Mucosa of descending colon (tissue), 3 donors: ENCODE results near the gene MRPL36. TPM values are rescaled to one million over a fixed set of nuclear protein-coding genes. Genes with fewer than 3 reads are reported as not detected.

Source experiments
- ATAC-seq: fragments of 200-7000 bp; cut with Tn5 transposase; one replicate; pipeline ENCODE4 v1.9.1; 2020; ENCODE audit warnings: mild to moderate bottlenecking, moderate library complexity
- DNase-seq, 3 donors: peaks; one replicate each; pipeline ENCODE4 v3.0.0-alpha.2; 2020
- H3K36me3 ChIP-seq: fragments of 200-600 bp; one replicate; pipeline ENCODE4 v1.8.0; 2021; ENCODE audit warnings: low read depth, mild to moderate bottlenecking
- H3K4me1 ChIP-seq: fragments of 200-600 bp; one replicate; pipeline ENCODE4 v1.8.0; 2021; ENCODE audit warnings: low read depth, mild to moderate bottlenecking
- H3K4me3 ChIP-seq: fragments of 200-600 bp; one replicate; pipeline ENCODE4 v1.8.0; 2021; ENCODE audit warnings: mild to moderate bottlenecking
- H3K9me3 ChIP-seq: fragments of 200-600 bp; one replicate; pipeline ENCODE4 v1.8.0; 2021; ENCODE audit warnings: mild to moderate bottlenecking
- CTCF ChIP-seq: fragments of 200-600 bp; IDR thresholded peaks from one replicate; pipeline ENCODE4 v1.8.0; 2022; ENCODE audit warnings: antibody characterized with exemption, mild to moderate bottlenecking
- intact Hi-C, 2 donors: fragments of 100-400 bp; cut with DNase I in 1 of 2; cut with micrococcal nuclease in 1 of 2; formaldehyde crosslinking; loops; one replicate each; pipeline versions ENCODE4 v1.11.0 to v1.11.1; 2022; cut with DNase I, micrococcal nuclease
- total RNA-seq, 3 donors: library from RNA; stranded (reverse); fragmentation: NEBNext Ultra II Directional in 2 of 3; extraction: Animal tissue kit (Norgen Biotek cat#: 25700) in 2 of 3; gene quantifications; one replicate each; pipeline versions ENCODE4 v1.2.1 to v1.2.4, GENCODE V29; 2021 to 2023
- donor health status: DM: no; HTN: no; CAD: no; lungs with moderate emphysema.
- donor health status: DM: no; HTN: no; CAD: no.
- donor health status: DM: no; HTN: yes; CAD: no.

The MRPL36 gene
- total RNA-seq, 3 donors from 2014 or later, result 26.3 to 41.4 (median 28.6) TPM

GRCh38 chr5:1764606-1764960 lies 35.1 kb downstream of the MRPL36 start:
- Histone ChIP-seq H3K9me3 (no peaks in the 10 kb centered on the region), H3K4me1 (no peaks in the 10 kb centered on the region), H3K36me3 (no peaks in the 10 kb centered on the region), H3K4me3 (no peak overlapping the region)
- no peak for TF ChIP-seq CTCF
- intact Hi-C loops, result no loop called here
- DNase-seq (no peak), ATAC-seq (no peak)

GRCh38 chr5:1763960-1764605 lies 35.6 kb downstream of the MRPL36 start:
- DNase-seq (no peak), ATAC-seq (no peak)
- Histone ChIP-seq H3K4me3 (no peak overlapping the region), H3K9me3 (no peaks in the 10 kb centered on the region), H3K36me3 (no peaks in the 10 kb centered on the region), H3K4me1 (no peaks in the 10 kb centered on the region)
- TF ChIP-seq CTCF, result no peak
- intact Hi-C loops, result no loop called here

- peak in 2 of 3 donors; percentile 45 to 53 for DNase-seq
- peak; percentile 54 for ATAC-seq
- Histone ChIP-seq H3K36me3 (no peaks in the 10 kb centered on the region), H3K4me3 (no peak overlapping the region), H3K4me1 (no peaks in the 10 kb centered on the region), H3K9me3 (no peaks in the 10 kb centered on the region)
- intact Hi-C loops, result no loop called here
- no peak for TF ChIP-seq CTCF
Measured at GRCh38 chr5:1763548-1763911, 36.1 kb downstream of the MRPL36 start.

- ATAC-seq (no peak), DNase-seq (no peak)
- Histone ChIP-seq H3K4me3 (no peak overlapping the region), H3K4me1 (no peaks in the 10 kb centered on the region), H3K9me3 (no peaks in the 10 kb centered on the region), H3K36me3 (no peaks in the 10 kb centered on the region)
- no peak for TF ChIP-seq CTCF
- intact Hi-C loops, result no loop called here
Measured at GRCh38 chr5:1762883-1763547, 36.6 kb downstream of the MRPL36 start.

- intact Hi-C loops, result no loop called here
- ATAC-seq (no peak), DNase-seq (no peak)
- H3K4me3 ChIP-seq, result no peak overlapping the region
- TF ChIP-seq CTCF, result no peak
- no peaks in the 10 kb centered on the region for H3K4me1 ChIP-seq
- no peaks in the 10 kb centered on the region for H3K9me3 ChIP-seq
- no peaks in the 10 kb centered on the region for H3K36me3 ChIP-seq
Measured at GRCh38 chr5:1762121-1762882, 37.3 kb downstream of the MRPL36 start.
